Bone marrow (tissue), 2 donors: ENCODE results near the gene CLEC4M.
A peak's percentile ranks its signal among the peaks of the same experiment; 100 is the strongest.
"Not testable (repeated sequence)": the region's sequence is repeated elsewhere in the genome, so short reads cannot be mapped to it uniquely, and the experiment has no call there.

Experiments used
- DNase-seq, 2 donors: peaks; one replicate each; lab custom pipeline; 2025; lab: John Stamatoyannopoulos, UW

CLEC4M gene

GRCh38 chr19:7775761-7776160, 12.7 kb downstream of the CLEC4M start:
- no peak for DNase-seq

GRCh38 chr19:7778081-7778480, 15.0 kb downstream of the CLEC4M start:
- DNase-seq = no peak

- DNase-seq = no peak
Measured at GRCh38 chr19:7779631-7780486, 16.8 kb downstream of the CLEC4M start.

GRCh38 chr19:7781157-7781556, 18.1 kb downstream of the CLEC4M start:
- no peak for DNase-seq

GRCh38 chr19:7783991-7784423, 21.0 kb downstream of the CLEC4M start:
- DNase-seq = no peak

- DNase-seq = no peak
Measured at GRCh38 chr19:7784856-7785255, 21.8 kb downstream of the CLEC4M start.

GRCh38 chr19:7787141-7787540, 24.1 kb downstream of the CLEC4M start:
- DNase-seq = no peak

GRCh38 chr19:7787602-7788177, 24.6 kb downstream of the CLEC4M start:
- DNase-seq = no peak

GRCh38 chr19:7788178-7788932, 25.3 kb downstream of the CLEC4M start:
- no peak for DNase-seq

- no peak for DNase-seq
Measured at GRCh38 chr19:7788933-7789323, 25.9 kb downstream of the CLEC4M start.

GRCh38 chr19:7789447-7789846, 26.4 kb downstream of the CLEC4M start:
- no peak for DNase-seq

GRCh38 chr19:7790416-7790815, 27.4 kb downstream of the CLEC4M start:
- DNase-seq = no peak

GRCh38 chr19:7792281-7792680, 29.2 kb downstream of the CLEC4M start:
- DNase-seq = no peak

GRCh38 chr19:7792701-7793100, 29.7 kb downstream of the CLEC4M start:
- not testable (repeated sequence) for DNase-seq

GRCh38 chr19:7793493-7793892, 30.4 kb downstream of the CLEC4M start:
- DNase-seq = no peak

- DNase-seq = no peak
Measured at GRCh38 chr19:7795555-7796161, 32.6 kb downstream of the CLEC4M start.

- DNase-seq = peak; percentile 59 to 68
Measured at GRCh38 chr19:7799640-7800355, 36.8 kb downstream of the CLEC4M start.

- DNase-seq = no peak
Measured at GRCh38 chr19:7801020-7801570, 38.1 kb downstream of the CLEC4M start.

GRCh38 chr19:7806234-7806633, 43.2 kb downstream of the CLEC4M start:
- no peak for DNase-seq

GRCh38 chr19:7806876-7807275, 43.8 kb downstream of the CLEC4M start:
- DNase-seq = no peak

- DNase-seq = no peak
Measured at GRCh38 chr19:7808108-7808507, 45.1 kb downstream of the CLEC4M start.
